ENCODE results near the gene PCDHGB4.

The PCDHGB4 gene

DNA sequence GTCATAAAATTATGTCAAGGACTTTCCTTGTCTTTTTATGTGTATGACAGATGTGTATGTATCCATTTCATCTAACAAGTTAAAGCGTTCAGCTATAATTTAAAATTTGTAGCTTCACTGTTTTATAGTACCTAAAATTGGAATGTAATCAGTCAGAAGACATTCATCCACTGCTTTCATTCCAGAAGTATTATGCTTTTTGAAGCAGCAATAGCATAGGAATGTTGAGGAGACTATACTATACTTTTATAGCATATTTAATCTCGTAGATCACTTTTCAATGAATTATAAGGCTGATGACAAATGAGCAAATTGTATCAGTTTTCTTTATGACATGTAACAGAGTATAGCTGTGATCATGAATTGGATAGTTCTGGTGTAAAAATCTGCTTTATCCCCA is 49.7 kb downstream of the PCDHGB4 start:
- Histone ChIP-seq H3K27me3 (ENCODE audit: insufficient read depth, low read length, poor library complexity) (peaks cover 3% of the 10 kb centered on the region), H3K9ac (ENCODE audit: low read depth, low read length) (no peak overlapping the region), H3K4me2 (ENCODE audit: insufficient read depth, low read length) (no peak overlapping the region), H3K4me1 (ENCODE audit: insufficient read depth, low read length) (no peaks in the 10 kb centered on the region), H3K79me2 (ENCODE audit: insufficient read depth, low read length) (no peaks in the 10 kb centered on the region), H3K4me3 (ENCODE audit: low read depth in 1 of 2, low read length in 2 of 2) (no peak overlapping the region), H2AFZ (ENCODE audit: low read depth, low read length) (no peak overlapping the region), H3K27ac (ENCODE audit: low read length) (no peak overlapping the region), H4K20me1 (ENCODE audit: insufficient read depth, low read length) (no peaks in the 10 kb centered on the region), H3K36me3 (ENCODE audit: insufficient read depth, low read length) (no peaks in the 10 kb centered on the region), H3K9me3 (ENCODE audit: insufficient read depth, low read length, severe bottlenecking) (no peaks in the 10 kb centered on the region)
- no peak for DNase-seq
- ATAC-seq (ENCODE audit: insufficient read depth, low read depth) = no peak
- TF ChIP-seq EZH2 (IDR thresholded peaks at IDR 0.05; ENCODE audit: borderline replicate concordance, low read depth, low read length, severe bottlenecking) = no peak
- TF ChIP-seq, protein P1, sequence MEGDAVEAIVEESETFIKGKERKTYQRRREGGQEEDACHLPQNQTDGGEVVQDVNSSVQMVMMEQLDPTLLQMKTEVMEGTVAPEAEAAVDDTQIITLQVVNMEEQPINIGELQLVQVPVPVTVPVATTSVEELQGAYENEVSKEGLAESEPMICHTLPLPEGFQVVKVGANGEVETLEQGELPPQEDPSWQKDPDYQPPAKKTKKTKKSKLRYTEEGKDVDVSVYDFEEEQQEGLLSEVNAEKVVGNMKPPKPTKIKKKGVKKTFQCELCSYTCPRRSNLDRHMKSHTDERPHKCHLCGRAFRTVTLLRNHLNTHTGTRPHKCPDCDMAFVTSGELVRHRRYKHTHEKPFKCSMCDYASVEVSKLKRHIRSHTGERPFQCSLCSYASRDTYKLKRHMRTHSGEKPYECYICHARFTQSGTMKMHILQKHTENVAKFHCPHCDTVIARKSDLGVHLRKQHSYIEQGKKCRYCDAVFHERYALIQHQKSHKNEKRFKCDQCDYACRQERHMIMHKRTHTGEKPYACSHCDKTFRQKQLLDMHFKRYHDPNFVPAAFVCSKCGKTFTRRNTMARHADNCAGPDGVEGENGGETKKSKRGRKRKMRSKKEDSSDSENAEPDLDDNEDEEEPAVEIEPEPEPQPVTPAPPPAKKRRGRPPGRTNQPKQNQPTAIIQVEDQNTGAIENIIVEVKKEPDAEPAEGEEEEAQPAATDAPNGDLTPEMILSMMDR (IDR thresholded peaks at IDR 0.05; ENCODE audit: borderline replicate concordance, extremely low read depth, low read length, poor library complexity, severe bottlenecking) = no peak

DNA sequence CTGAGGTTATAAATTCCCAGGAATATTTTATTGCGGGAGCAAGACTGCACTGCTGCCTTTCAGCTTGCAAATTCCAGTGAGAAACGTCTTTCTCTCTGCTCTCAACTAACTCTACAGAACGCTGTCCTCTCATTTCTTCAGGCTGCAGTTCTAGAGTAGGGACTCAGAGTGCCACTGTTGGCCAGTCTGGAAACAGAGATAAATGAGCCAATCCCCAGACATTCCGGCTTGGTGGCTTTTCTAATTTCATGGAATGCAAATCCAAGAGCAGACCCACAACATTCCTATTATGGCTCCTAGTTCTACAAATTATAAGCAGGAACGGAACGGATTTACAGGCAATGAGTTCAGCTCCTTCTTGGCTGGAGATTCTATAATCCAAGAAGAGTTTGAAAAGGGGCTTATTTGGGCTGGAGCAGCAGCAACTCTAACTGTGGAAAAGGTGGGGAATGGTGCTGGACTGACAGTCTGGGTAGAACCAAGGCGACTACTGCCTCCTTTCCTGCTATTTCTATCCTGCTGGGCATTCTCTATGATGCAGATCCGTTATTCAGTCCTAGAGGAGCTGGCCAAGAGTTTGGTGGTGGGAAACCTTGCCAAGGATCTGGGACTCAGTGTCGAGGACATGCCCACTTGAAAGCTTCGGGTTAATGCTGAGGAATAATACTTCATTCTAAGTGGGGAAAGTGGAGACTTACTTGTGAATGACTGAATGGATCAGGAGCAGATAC is 52.1 kb downstream of the PCDHGB4 start:
- Histone ChIP-seq H3K4me3 (ENCODE audit: low read depth in 1 of 2, low read length in 2 of 2) (no peak overlapping the region), H3K4me2 (ENCODE audit: insufficient read depth, low read length) (no peak overlapping the region), H3K9ac (ENCODE audit: low read depth, low read length) (no peak overlapping the region), H2AFZ (ENCODE audit: low read depth, low read length) (no peak overlapping the region), H3K4me1 (ENCODE audit: insufficient read depth, low read length) (no peaks in the 10 kb centered on the region), H3K27ac (ENCODE audit: low read length) (no peak overlapping the region), H3K36me3 (ENCODE audit: insufficient read depth, low read length) (no peaks in the 10 kb centered on the region), H3K9me3 (ENCODE audit: insufficient read depth, low read length, severe bottlenecking) (no peaks in the 10 kb centered on the region), H3K79me2 (ENCODE audit: insufficient read depth, low read length) (no peaks in the 10 kb centered on the region), H3K27me3 (ENCODE audit: insufficient read depth, low read length, poor library complexity) (peaks cover 3% of the 10 kb centered on the region), H4K20me1 (ENCODE audit: insufficient read depth, low read length) (no peaks in the 10 kb centered on the region)
- ATAC-seq (ENCODE audit: insufficient read depth, low read depth) (no peak), DNase-seq (no peak)
- no peak for TF ChIP-seq EZH2 (IDR thresholded peaks at IDR 0.05; ENCODE audit: borderline replicate concordance, low read depth, low read length, severe bottlenecking)
- TF ChIP-seq, protein P1 (IDR thresholded peaks at IDR 0.05; ENCODE audit: borderline replicate concordance, extremely low read depth, low read length, poor library complexity, severe bottlenecking) = no peak

Data from DND-41 (cell line).